Bronchial epithelial cell (primary cell): ENCODE results near the gene CXXC5. TPM values are rescaled to one million over a fixed set of nuclear protein-coding genes. Genes with fewer than 3 reads are reported as not detected.

Experiments
- DNase-seq: peaks from one replicate; pipeline ENCODE4 v3.0.0-alpha.2; 2010; ENCODE audit warnings: low read depth
- FAIRE-seq: peaks from 2 replicates; lab custom pipeline; 2011; peaks lifted over from hg19 to GRCh38; lab: Jason Lieb, UNC
- H3K27me3 ChIP-seq: 2 replicates; pipeline ENCODE4 v1.5.1; 2011; ENCODE audit warnings: low read length; ENCODE audit not compliant: control insufficient read depth, insufficient read depth
- H3K36me3 ChIP-seq: 2 replicates; pipeline ENCODE4 v1.5.1; 2011; ENCODE audit warnings: low read length; ENCODE audit not compliant: control insufficient read depth, insufficient read depth
- H3K4me3 ChIP-seq: 2 replicates; pipeline ENCODE4 v1.5.1; 2011; ENCODE audit warnings: mild to moderate bottlenecking, low read depth, low read length, control low read depth
- CTCF ChIP-seq: IDR thresholded peaks from 2 replicates; pipeline ENCODE4 v1.5.1; 2011; ENCODE audit warnings: mild to moderate bottlenecking, moderate library complexity, low read length, control low read depth, inconsistent platforms; ENCODE audit not compliant: insufficient read depth, severe bottlenecking
- total RNA-seq: library from RNA; depleted of rRNA; stranded (reverse); fragments of >200 nt; gene quantifications from 2 replicates; pipeline ENCODE4 v1.2.1, GENCODE V29; 2014

The CXXC5 gene
- total RNA-seq, 1 donor from 2014 or later, result 6.1 TPM

GRCh38 chr5:139676406-139676805, 28.3 kb downstream of the CXXC5 start:
- Histone ChIP-seq H3K4me3 (no peak overlapping the region), H3K27me3 (no peaks in the 10 kb centered on the region), H3K36me3 (peaks cover 9% of the 10 kb centered on the region)
- DNase-seq, result no peak
- TF ChIP-seq CTCF, result no peak
- no peak for FAIRE-seq

GRCh38 chr5:139676951-139677735, 29.0 kb downstream of the CXXC5 start:
- no peaks in the 10 kb centered on the region for H3K27me3 ChIP-seq
- FAIRE-seq (no peak), DNase-seq (no peak)
- H3K36me3 ChIP-seq, result peaks cover 9% of the 10 kb centered on the region
- TF ChIP-seq CTCF, result no peak
- H3K4me3 ChIP-seq, result no peak overlapping the region

GRCh38 chr5:139677736-139678613, 29.8 kb downstream of the CXXC5 start:
- no peak overlapping the region for H3K4me3 ChIP-seq
- H3K27me3 ChIP-seq, result no peaks in the 10 kb centered on the region
- FAIRE-seq, result no peak
- no peak for TF ChIP-seq CTCF
- peaks cover 11% of the 10 kb centered on the region for H3K36me3 ChIP-seq
- no peak for DNase-seq

GRCh38 chr5:139678751-139679750, 30.9 kb downstream of the CXXC5 start:
- no peak for TF ChIP-seq CTCF

GRCh38 chr5:139680368-139681111, 32.4 kb downstream of the CXXC5 start:
- peak; percentile 28 for FAIRE-seq

More at GRCh38 chr5:139678751-139679750, 30.9 kb downstream of the CXXC5 start:
- no peak for FAIRE-seq
- Histone ChIP-seq H3K27me3 (no peaks in the 10 kb centered on the region), H3K4me3 (no peak overlapping the region), H3K36me3 (peaks cover 13% of the 10 kb centered on the region)
- DNase-seq, result no peak

More at GRCh38 chr5:139680368-139681111, 32.4 kb downstream of the CXXC5 start:
- DNase-seq, result no peak
- Histone ChIP-seq H3K36me3 (peaks cover 13% of the 10 kb centered on the region), H3K4me3 (no peak overlapping the region), H3K27me3 (no peaks in the 10 kb centered on the region)
- no peak for TF ChIP-seq CTCF
